GM13976 (cell line): ENCODE data around the gene FKBP5.
A peak's percentile ranks its signal among the peaks of the same experiment; 100 is the strongest.
"Not testable (repeated sequence)": the region's sequence is repeated elsewhere in the genome, so short reads cannot be mapped to it uniquely, and the experiment has no call there.

ENCODE experiments used
- DNase-seq: peaks from one replicate; pipeline ENCODE4 v3.0.0; 2012; ENCODE audit warnings: low spot score
- in situ Hi-C: fragments of 300-500 bp; cut with MboI; formaldehyde crosslinking; loops from one replicate; pipeline ENCODE4 v1.12.0; 2022; ENCODE audit warnings: low sequenced_read_pairs, mixed read lengths, inconsistent platforms; ENCODE audit not compliant: unreplicated experiment
- TF ChIP-seq, protein P1 (sequence below): IDR thresholded peaks from 2 replicates; pipeline ENCODE4 v1.5.1; 2012; ENCODE audit warnings: borderline replicate concordance, mild to moderate bottlenecking; ENCODE audit not compliant: insufficient read depth; ENCODE audit errors: extremely low read depth, missing control alignments, control extremely low read depth

The FKBP5 gene

DNA sequence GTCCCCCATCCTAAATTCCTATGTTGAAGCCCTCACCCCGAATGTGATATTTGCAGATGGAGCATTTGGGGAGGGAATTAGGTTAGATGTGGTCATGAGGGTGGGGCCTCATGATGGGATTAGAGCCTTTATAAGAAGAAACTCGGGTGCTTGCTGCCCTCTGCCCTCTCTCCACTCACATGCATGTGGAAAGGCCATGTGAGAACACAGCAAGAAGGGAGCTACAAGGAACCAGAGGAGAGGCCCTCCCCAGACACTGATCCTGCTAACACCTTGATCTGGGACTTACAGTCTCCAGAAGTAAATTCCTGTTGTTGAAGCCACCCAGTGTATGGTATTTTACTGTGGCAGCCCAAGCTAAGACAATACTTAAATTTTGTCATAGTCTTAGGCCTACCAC lies 106.4 kb downstream of the FKBP5 start:
- TF ChIP-seq, protein P1, sequence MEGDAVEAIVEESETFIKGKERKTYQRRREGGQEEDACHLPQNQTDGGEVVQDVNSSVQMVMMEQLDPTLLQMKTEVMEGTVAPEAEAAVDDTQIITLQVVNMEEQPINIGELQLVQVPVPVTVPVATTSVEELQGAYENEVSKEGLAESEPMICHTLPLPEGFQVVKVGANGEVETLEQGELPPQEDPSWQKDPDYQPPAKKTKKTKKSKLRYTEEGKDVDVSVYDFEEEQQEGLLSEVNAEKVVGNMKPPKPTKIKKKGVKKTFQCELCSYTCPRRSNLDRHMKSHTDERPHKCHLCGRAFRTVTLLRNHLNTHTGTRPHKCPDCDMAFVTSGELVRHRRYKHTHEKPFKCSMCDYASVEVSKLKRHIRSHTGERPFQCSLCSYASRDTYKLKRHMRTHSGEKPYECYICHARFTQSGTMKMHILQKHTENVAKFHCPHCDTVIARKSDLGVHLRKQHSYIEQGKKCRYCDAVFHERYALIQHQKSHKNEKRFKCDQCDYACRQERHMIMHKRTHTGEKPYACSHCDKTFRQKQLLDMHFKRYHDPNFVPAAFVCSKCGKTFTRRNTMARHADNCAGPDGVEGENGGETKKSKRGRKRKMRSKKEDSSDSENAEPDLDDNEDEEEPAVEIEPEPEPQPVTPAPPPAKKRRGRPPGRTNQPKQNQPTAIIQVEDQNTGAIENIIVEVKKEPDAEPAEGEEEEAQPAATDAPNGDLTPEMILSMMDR: no peak
- DNase-seq: no peak
- in situ Hi-C loops: loop anchor here (5.0 kb wide), 1 partner anchor 155 kb away; the partner anchor contains the start of gene ARMC12

DNA sequence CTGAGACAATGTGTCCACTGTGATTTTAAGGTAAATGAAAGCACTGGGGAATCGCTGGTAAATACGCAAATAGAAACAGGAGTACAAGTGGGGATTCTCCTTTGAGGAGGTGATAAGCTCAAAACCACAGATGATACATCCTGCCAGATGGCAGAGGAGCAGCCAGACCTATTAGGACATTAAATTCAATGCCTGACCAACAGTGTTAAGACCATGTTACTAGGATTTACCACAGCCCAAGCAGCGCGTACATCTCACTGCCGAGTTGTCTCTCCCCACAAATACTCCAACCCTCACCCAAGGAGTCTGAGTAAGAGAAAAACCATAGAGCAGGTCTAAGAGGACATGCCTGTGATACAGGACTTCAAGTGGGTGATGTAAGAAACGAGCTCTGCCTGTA lies 107.1 kb downstream of the FKBP5 start:
- in situ Hi-C loops: loop anchor here (5.0 kb wide), 1 partner anchor 156 kb away; the partner anchor contains the start of gene ARMC12
- DNase-seq: no peak
- TF ChIP-seq, protein P1: no peak

DNA sequence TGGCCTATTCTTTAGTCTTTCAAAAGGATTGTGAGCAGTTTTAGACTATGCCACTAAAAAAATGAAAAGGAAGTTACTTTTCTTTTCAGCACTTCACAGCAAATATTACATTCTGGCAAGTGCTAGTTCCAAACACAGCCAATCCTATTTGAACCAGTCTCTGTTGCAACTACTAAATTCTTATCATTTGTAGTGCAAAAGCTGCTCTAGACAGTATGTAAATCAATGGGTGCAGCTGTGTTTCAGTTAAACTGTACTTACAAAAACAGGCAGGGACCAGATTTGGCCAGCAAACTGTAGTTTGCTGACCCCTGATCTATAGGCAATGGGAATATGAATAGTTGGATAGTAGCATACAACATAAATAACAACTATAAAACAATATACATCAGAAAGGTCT lies 107.9 kb downstream of the FKBP5 start:
- DNase-seq: no peak
- TF ChIP-seq, protein P1: no peak
- in situ Hi-C loops: loop anchor here (5.0 kb wide), 1 partner anchor 156 kb away; the partner anchor contains the start of gene ARMC12

DNA sequence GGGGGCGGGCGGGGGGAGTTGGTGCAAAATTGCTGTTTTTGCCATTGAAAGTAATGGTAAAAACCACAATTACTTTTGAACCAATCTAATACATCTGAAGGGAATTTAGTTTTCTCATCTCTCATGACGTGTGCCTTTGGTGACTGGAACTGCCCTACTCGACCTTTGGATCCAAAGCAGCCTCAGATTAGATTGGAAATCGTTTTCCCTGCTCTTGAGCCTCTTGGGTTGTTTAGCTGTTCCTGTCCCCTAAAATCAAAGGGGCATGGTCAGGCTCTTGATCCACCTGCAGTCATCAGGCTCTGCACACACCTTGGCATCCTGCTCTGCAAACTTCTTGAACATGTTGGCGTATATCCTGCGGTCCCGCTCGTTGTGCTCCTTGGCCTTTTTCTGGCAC lies 112.0 kb downstream of the FKBP5 start:
- in situ Hi-C loops: no loop called here
- no peak for DNase-seq
- TF ChIP-seq, protein P1: no peak

DNA sequence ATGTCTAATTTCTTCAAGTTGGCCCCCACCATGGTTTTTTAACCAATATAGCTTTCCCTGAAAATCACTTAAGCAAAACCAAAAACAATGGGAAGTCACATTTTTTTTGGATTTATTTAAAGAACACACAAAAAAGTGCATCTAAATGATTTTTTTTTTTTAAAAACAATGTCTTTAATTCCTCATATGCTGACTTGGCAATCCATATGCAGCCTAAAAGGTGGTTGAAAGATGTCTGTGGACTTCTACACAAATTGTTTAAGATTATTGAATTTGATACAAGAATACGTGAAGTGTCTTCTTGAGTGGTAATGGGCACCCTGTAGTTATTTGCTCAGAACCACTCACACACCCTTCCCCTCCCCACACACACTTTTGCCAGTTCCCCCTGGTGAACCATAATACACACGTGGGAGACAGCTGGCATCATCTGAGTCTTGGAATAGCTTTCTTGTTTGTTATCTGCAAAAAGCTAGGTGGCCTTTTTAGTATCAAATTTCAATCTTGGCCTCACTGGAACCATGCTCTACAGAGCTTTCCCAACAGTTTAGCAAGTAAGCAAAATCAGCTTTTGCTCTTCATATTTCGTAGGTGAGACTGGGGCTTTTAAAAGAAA lies 115.1 kb downstream of the FKBP5 start:
- in situ Hi-C loops: no loop called here
- DNase-seq: no peak
- TF ChIP-seq, protein P1: no peak

DNA sequence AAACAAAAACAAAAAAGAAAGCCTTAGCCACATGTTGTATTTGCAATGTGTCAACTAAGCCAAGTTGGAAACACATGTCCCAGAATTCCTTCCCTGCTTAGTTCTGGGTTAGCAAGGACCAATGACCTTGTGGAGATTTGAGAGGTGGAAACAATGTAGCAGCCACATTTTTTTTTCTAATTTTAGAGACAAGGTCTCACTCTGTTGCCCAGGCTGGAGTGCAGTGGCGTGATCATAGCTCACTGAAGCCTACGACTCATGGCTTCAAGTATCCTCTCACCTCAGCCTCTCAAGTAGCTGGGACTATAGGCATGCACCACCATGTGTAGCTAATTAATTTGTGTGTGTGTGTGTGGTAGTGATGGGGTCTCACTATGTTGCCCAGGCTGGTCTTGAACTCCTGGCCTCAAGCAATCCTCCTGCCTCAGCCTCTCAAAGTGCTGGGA lies 117.8 kb downstream of the FKBP5 start:
- DNase-seq, in situ Hi-C loops: not testable (repeated sequence)

DNA sequence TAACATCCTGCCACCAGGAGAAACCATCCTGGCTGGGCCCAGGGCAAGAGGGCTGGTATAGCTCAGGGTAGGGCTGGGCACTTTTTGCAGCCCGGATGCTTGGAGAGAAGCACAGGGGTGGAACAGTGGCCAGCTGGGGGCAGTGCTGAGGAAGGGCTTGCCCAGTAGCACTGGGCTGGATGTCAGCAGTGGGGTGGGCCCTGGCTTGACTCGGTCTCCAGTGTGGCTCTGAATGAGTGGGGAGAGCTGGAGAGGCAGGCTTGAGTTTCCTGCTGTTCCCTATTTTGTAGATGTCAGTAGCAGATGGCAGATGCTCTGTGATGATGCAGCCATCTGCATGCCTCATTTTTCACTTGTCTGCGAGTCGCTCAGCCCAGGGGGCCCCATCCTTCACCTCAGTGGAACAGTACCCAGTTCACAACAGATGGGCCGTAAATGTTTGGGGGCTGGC lies 119.7 kb downstream of the FKBP5 start:
- in situ Hi-C loops: no loop called here
- TF ChIP-seq, protein P1: peak; percentile 33
- DNase-seq: peak; percentile 43
